ENCODE data around the gene RAD51B.

DNA sequence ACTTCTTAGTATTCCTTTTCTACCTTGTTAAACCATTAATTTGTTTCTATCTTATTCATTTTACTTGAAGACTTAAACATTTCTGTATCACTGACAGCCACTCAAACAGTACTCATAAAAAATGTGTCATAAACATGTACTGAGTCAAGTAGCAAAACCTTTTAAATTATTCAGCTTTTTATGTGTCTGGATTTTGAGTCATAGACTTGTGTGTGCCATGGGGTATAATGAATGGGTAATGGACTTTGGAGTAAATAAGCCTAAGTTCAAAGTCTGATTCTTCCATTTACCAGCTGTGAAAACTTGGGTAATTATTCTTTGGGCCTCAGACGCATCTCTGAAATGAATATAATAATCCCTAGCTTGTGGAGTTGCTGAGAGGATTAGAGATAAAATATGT is 199.0 kb downstream of the RAD51B start:
- TF ChIP-seq POLR2AphosphoS5 (IDR thresholded peaks at IDR 0.05; ENCODE audit: borderline replicate concordance, low read depth, low read length) (no peak; the same call in 1 of the 2 replicates), EZH2 (IDR thresholded peaks at IDR 0.05) (no peak), FOXP2 (optimal IDR thresholded peaks at IDR 0.05; ENCODE audit: control extremely low read depth, extremely low read length, insufficient read depth) (no peak)
